GM23338 (cell line): Measurements from ENCODE around the gene TAF4.

ENCODE experiments used
- CTCF ChIP-seq, 2 experiments: fragments of 200-600 bp in 1 of 2; sonication (generic) in 1 of 2; conservative IDR thresholded peaks; 2 replicates each; pipeline versions ENCODE4 v1.5.1 to v1.6.1; 2016 to 2017; ENCODE audit warnings: antibody characterized with exemption in 2 of 2, low read depth in 2 of 2, mild to moderate bottlenecking in 2 of 2, moderate library complexity in 1 of 2
- EZH2 ChIP-seq: fragments of 200-600 bp; sonication (generic); IDR thresholded peaks from one replicate; pipeline ENCODE4 v1.8.0; 2017; ENCODE audit warnings: antibody characterized with exemption, mild to moderate bottlenecking, low read depth; ENCODE audit not compliant: unreplicated experiment
- EZH2phosphoT487 ChIP-seq: fragments of 200-600 bp; sonication (generic); IDR thresholded peaks from one replicate; pipeline ENCODE4 v1.8.1; 2018; ENCODE audit warnings: antibody characterized with exemption; ENCODE audit not compliant: unreplicated experiment
- JUNB ChIP-seq: IDR thresholded peaks from one replicate; pipeline ENCODE4 v1.6.1; 2016; ENCODE audit warnings: antibody characterized with exemption; ENCODE audit not compliant: unreplicated experiment
- NANOG ChIP-seq: IDR thresholded peaks from 2 replicates; pipeline ENCODE4 v1.6.1; 2016; ENCODE audit warnings: antibody characterized with exemption, borderline replicate concordance
- POLR2AphosphoS5 ChIP-seq: IDR thresholded peaks from 2 replicates; pipeline ENCODE4 v1.6.1; 2016; ENCODE audit warnings: antibody characterized with exemption, low read depth
- REST ChIP-seq: IDR thresholded peaks from one replicate; pipeline ENCODE4 v1.6.1; 2018; ENCODE audit warnings: antibody characterized with exemption; ENCODE audit not compliant: unreplicated experiment
- STAT1 ChIP-seq: IDR thresholded peaks from one replicate; pipeline ENCODE4 v1.6.1; 2016; ENCODE audit warnings: antibody characterized with exemption; ENCODE audit not compliant: unreplicated experiment
- ZNF114 ChIP-seq: fragments of 250-450 bp; sonication (Bioruptor Pico); IDR thresholded peaks from 2 replicates; pipeline ENCODE4 v1.5.0; 2020; ENCODE audit warnings: mild to moderate bottlenecking, moderate library complexity
- ZNF462 ChIP-seq: fragments of 250-450 bp; sonication (Bioruptor Pico); IDR thresholded peaks from 2 replicates; pipeline ENCODE4 v1.5.0; 2020; ENCODE audit warnings: mild to moderate bottlenecking, moderate library complexity

- TF ChIP-seq POLR2AphosphoS5 = no peak
- no peak for TF ChIP-seq NANOG
- TF ChIP-seq EZH2phosphoT487 = no peak
- no peak for TF ChIP-seq CTCF (conservative IDR thresholded peaks at IDR 0.05; ENCODE audit: low read depth in 2 of 2)
- no peak for TF ChIP-seq EZH2
- TF ChIP-seq REST = no peak
- no peak for TF ChIP-seq JUNB
- TF ChIP-seq STAT1 = no peak
- TF ChIP-seq ZNF114 (CRISPR knock-in tag) = no peak
- TF ChIP-seq ZNF462 (CRISPR knock-in tag) = no peak
These were observed 123.8 kb downstream of the TAF4 start for GRCh38 chr20:61941721-61942405.
